ENCODE data around the gene MINK1.

GRCh38 chr17:4816826-4817225 is 16.3 kb upstream of the MINK1 start:
- no peak for TF ChIP-seq CTCF (IDR thresholded peaks at IDR 0.05)
- TF ChIP-seq POLR2A (IDR thresholded peaks at IDR 0.05), result no peak
- no peak for TF ChIP-seq POLR2AphosphoS5 (IDR thresholded peaks at IDR 0.05)
- no peak for TF ChIP-seq EP300 (IDR thresholded peaks at IDR 0.05; ENCODE audit: low read depth)

All from transverse colon (tissue), 4 donors.